Measurements from ENCODE around the gene BMS1. TPM values are rescaled to one million over a fixed set of nuclear protein-coding genes. Genes with fewer than 3 reads are reported as not detected.

Gene BMS1
- total and polyA plus RNA-seq, 2 of the 13 experiments (the other 11 are each of a cell fraction or from before 2014, with no cell fraction given): 3.9 to 25.2 TPM

- TF ChIP-seq ZNF234 (CRISPR knock-in tag; conservative IDR thresholded peaks at IDR 0.05): no peak
- no peak for TF ChIP-seq NAIF1 (CRISPR knock-in tag; IDR thresholded peaks at IDR 0.05; ENCODE audit: borderline replicate concordance)
Measured at GRCh38 chr10:42753507-42754154, 29.0 kb upstream of the BMS1 start (continued).

- H3K9ac ChIP-seq (ENCODE audit: insufficient read depth, low read depth, low read length): no peak overlapping the region
- in situ Hi-C loops (cut with HindIII; ENCODE audit: extremely low pct_ligation_motif_present, low pct_unique_long_range_greater_than_20kb): no loop called here
- POLR2A ChIA-PET: no interaction called here
- no peaks in the 10 kb centered on the region for H3K79me2 ChIP-seq (ENCODE audit: insufficient read depth, low read length)
- peak overlapping the region; percentile 26 to 54 (median 44); a peak in 4 of 6 replicates for H3K4me3 ChIP-seq (replicated peaks in 1 of 3; ENCODE audit: insufficient read depth in 1 of 3, low read depth in 2 of 3, low read length in 3 of 3)
- peaks cover 1 to 34% of the 10 kb centered on the region in 2 experiments; a peak in 4 of 5 replicates for H3K27me3 ChIP-seq (ENCODE audit: control insufficient read depth in 1 of 2, insufficient read depth in 2 of 2, low read length in 2 of 2)
- WGBS (ENCODE audit: low lambda C conversion rate): 53% methylated on average over 3 of the region's 89 CpGs
- no peaks in the 10 kb centered on the region for H4K20me1 ChIP-seq (ENCODE audit: insufficient read depth, low read length)
- no peak overlapping the region for H2AFZ ChIP-seq (ENCODE audit: low read length)
- peak overlapping the region; percentile 51 for H3K4me2 ChIP-seq (ENCODE audit: low read depth, low read length)
- H3K9me3 ChIP-seq (ENCODE audit: low read length): no peaks in the 10 kb centered on the region
- H3K36me3 ChIP-seq (replicated peaks in 1 of 2; ENCODE audit: control insufficient read depth in 1 of 2, insufficient read depth in 2 of 2, low read length in 2 of 2): no peaks in the 10 kb centered on the region
- DNase-seq (ENCODE audit: low spot score) (no peak), ATAC-seq (peak; percentile 67), FAIRE-seq (no peak)
- H3K27ac ChIP-seq (ENCODE audit: extremely low read length, insufficient read depth, low read length): no peak overlapping the region
- H3K4me1 ChIP-seq (ENCODE audit: insufficient read depth, low read length): no peaks in the 10 kb centered on the region
- BruUV-seq (replicated peaks): no TSS peak
- intact Hi-C loops (cut with micrococcal nuclease; ENCODE audit: unreplicated experiment): no loop called here
- CTCF ChIA-PET (ENCODE audit: low intra/inter-chr PET ratio, low total read pairs): no interaction called here
- TF ChIP-seq DZIP1 (CRISPR knock-in tag; IDR thresholded peaks at IDR 0.05) (no peak), ZNF883 (CRISPR knock-in tag; IDR thresholded peaks at IDR 0.05; ENCODE audit: not compliant biosample characterization) (no peak), PREB (CRISPR knock-in tag; IDR thresholded peaks at IDR 0.05) (no peak), ZNF83 (CRISPR knock-in tag; IDR thresholded peaks at IDR 0.05; ENCODE audit: borderline replicate concordance) (no peak), NR2F6 (IDR thresholded peaks at IDR 0.05) (no peak), NR2F6 (CRISPR knock-in tag; IDR thresholded peaks at IDR 0.05) (no peak), ZBTB4 (CRISPR knock-in tag; IDR thresholded peaks at IDR 0.05; ENCODE audit: borderline replicate concordance) (no peak), ZNF564 (CRISPR knock-in tag; IDR thresholded peaks at IDR 0.05) (no peak), ZNF563 (CRISPR knock-in tag; IDR thresholded peaks at IDR 0.05) (no peak), HOMEZ (CRISPR knock-in tag; IDR thresholded peaks at IDR 0.05; ENCODE audit: low read depth) (no peak)
Measured at GRCh38 chr10:42754155-42755027, 28.2 kb upstream of the BMS1 start.
